ENCODE data around the gene NLN. TPM values are rescaled to one million over a fixed set of nuclear protein-coding genes. Genes with fewer than 3 reads are reported as not detected.
"Not testable (repeated sequence)": the region's sequence is repeated elsewhere in the genome, so short reads cannot be mapped to it uniquely, and the experiment has no call there.

Gene NLN
- total and polyA plus RNA-seq, 3 experiments from 2014 or later: 2.7 to 30.4 (median 27.9) TPM

DNA sequence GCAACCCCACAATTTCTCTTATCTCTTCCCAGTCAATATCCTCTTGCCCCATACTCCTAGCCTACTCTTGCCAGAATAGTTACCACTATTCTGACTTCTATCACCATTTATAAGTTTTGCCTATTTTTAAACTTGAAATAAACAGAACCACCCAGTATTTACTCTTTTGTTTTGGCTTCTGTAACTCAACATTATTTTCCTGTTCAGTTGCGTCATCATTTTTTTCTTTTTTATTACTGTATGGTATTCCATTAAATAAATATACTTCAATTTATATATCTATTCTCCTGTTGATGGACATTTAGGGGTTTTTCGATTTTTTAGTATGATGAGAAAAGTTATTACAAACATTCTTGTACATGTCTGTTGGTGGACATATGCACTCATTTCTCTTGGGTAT is 141.7 kb downstream of the NLN start:
- H3K36me3 Mint-ChIP-seq: peaks cover 0 to 13% (median 0%) of the 10 kb centered on the region in 3 donors
- no peaks in the 10 kb centered on the region for H3K9me3 Mint-ChIP-seq
- Histone ChIP-seq H3K9me3 (ENCODE audit: low read length) (no peaks in the 10 kb centered on the region), H3K36me3 (ENCODE audit: insufficient read depth, low read length) (no peaks in the 10 kb centered on the region), H3K27me3 (ENCODE audit: insufficient read depth, low read length, poor library complexity, severe bottlenecking) (no peaks in the 10 kb centered on the region), H3K4me3 (ENCODE audit: low read length) (no peak overlapping the region), H3K27ac (ENCODE audit: low read depth, low read length) (no peak overlapping the region), H3K4me1 (ENCODE audit: insufficient read depth, low read length) (peaks cover 22% of the 10 kb centered on the region)
- no peak overlapping the region for H3K4me3 Mint-ChIP-seq
- no peak overlapping the region for H3K27ac Mint-ChIP-seq
- no peak for DNase-seq
- CTCF ChIA-PET: no interaction called here
- peaks cover 22 to 29% (median 28%) of the 10 kb centered on the region in 3 donors for H3K4me1 Mint-ChIP-seq
- POLR2A ChIA-PET: no interaction called here
- peaks cover 0 to 2% of the 10 kb centered on the region in 2 donors for H3K27me3 Mint-ChIP-seq

DNA sequence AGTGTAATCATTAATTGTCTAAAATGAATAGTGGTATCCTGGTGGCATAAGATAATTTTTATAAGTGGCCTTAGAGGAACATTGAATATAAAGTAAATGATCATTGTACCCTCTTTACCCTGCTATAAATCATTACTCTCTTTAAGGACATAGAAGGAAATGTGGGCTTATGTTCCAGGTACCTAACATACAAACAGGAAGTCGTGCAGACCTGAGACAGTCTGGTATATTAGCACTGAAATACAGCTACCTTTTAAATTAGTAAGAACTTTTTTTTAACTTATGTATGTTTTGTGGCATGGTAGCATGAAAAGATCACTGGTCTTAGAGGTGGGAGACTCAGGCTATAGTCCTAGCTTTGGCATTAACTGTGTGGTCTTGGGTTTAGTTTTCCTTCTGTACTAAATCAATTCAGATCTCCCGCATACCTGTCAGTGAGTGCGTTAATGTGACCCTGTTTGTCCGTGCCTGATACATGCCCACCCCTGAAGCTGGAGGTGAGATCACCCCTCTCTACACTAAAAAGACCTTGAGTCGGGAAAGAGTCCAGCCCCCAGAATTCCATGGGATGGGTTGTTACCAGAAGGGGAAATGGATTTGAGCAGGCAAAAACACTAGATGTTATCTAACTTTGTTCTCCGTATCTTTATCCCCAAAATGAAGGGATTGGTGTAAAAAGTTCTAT is 145.0 kb downstream of the NLN start:
- Mint-ChIP-seq H3K36me3 (peaks cover 0 to 3% (median 0%) of the 10 kb centered on the region in 3 donors), H3K4me1 (peaks cover 22 to 29% (median 28%) of the 10 kb centered on the region in 3 donors), H3K27ac (peak overlapping the region in 7 of 8 donors; percentile 4 to 84 (median 36)), H3K27me3 (no peaks in the 10 kb centered on the region), H3K9me3 (peaks cover 0 to 2% (median 0%) of the 10 kb centered on the region in 5 donors), H3K4me3 (peak overlapping the region in 5 of 7 donors; percentile 26 to 62 (median 46))
- no peaks in the 10 kb centered on the region for H3K9me3 ChIP-seq (ENCODE audit: low read length)
- no peaks in the 10 kb centered on the region for H3K36me3 ChIP-seq (ENCODE audit: insufficient read depth, low read length)
- H3K27me3 ChIP-seq (ENCODE audit: insufficient read depth, low read length, poor library complexity, severe bottlenecking): no peaks in the 10 kb centered on the region
- H3K4me3 ChIP-seq (ENCODE audit: low read length): peak overlapping the region; percentile 39
- H3K4me1 ChIP-seq (ENCODE audit: insufficient read depth, low read length): peaks cover 22% of the 10 kb centered on the region
- peak in 2 of 5 donors; percentile 6 to 26 for DNase-seq
- ChIA-PET CTCF (no interaction called here), POLR2A (interaction anchor here (0.6 to 1.0 kb wide), 2 partner anchors 61 to 360 kb away, joined by 3 to 4 read pairs; no protein-coding TSS in a partner anchor)
- H3K27ac ChIP-seq (ENCODE audit: low read depth, low read length): no peak overlapping the region

DNA sequence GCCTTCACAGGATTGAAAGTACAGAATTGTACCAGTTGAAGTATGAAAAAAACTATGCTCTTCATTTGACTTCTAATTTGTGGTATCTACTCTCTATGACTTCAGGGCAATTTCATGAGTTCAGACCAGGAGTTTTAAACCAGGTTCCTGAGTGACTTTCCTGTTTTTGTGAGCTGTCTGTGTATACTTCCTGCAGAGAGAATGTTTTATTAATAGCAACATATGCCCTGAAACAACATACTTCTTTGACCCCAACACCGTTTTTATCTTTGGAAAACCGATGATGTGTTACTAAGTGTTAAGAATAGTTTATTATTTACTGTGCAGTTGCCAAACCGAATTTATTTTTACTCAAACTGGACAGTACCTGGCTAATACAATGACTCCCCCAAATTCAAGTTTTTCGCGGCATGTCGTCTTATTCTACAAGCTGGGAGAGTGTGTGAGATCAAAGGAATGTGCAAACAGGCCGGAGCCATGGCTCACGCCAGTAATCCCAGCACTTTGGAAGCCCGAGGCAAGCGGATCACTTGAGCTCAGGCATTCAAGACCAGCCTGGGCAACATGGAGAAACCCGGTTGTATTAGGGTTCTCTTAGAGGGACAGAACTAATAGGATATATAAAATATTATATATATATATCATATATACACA is 145.7 kb downstream of the NLN start:
- peak overlapping the region; percentile 15 for H3K4me3 ChIP-seq (ENCODE audit: low read length)
- no peaks in the 10 kb centered on the region for H3K9me3 ChIP-seq (ENCODE audit: low read length)
- Mint-ChIP-seq H3K9me3 (peaks cover 0 to 2% (median 0%) of the 10 kb centered on the region in 5 donors), H3K36me3 (peaks cover 0 to 3% (median 0%) of the 10 kb centered on the region in 3 donors), H3K27me3 (no peaks in the 10 kb centered on the region), H3K4me1 (peaks cover 19 to 26% (median 25%) of the 10 kb centered on the region in 3 donors), H3K27ac (peak overlapping the region in 5 of 8 donors; percentile 4 to 84 (median 24)), H3K4me3 (peak overlapping the region in 5 of 7 donors; percentile 26 to 62 (median 46))
- no peaks in the 10 kb centered on the region for H3K27me3 ChIP-seq (ENCODE audit: insufficient read depth, low read length, poor library complexity, severe bottlenecking)
- H3K36me3 ChIP-seq (ENCODE audit: insufficient read depth, low read length): no peaks in the 10 kb centered on the region
- H3K27ac ChIP-seq (ENCODE audit: low read depth, low read length): no peak overlapping the region
- peak in 1 of 5 donors; percentile 2 for DNase-seq
- H3K4me1 ChIP-seq (ENCODE audit: insufficient read depth, low read length): peaks cover 22% of the 10 kb centered on the region
- POLR2A ChIA-PET: interaction anchor here (1.0 kb wide), 1 partner anchor 60 kb away, joined by 3 read pairs; no protein-coding TSS in a partner anchor
- CTCF ChIA-PET: no interaction called here

DNA sequence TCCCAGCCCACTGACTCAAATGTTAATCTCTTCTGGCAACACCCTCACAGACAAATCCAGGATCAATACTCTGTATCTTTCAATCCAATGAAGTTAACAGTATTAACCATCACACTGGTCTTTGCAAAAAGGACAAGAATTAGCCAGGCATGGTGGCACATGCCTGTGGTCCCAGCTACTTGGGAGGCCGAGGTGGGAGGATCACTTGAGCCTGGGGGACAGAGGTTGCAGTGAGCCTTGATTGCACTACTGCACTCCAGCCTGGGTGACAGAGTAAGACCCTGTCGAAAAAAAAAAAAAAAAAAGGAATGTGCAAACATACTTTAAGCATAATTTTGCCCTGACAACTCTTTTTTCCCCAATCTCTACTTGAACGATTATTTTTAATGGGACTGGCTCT is 146.5 kb downstream of the NLN start:
- DNase-seq: no peak
- Mint-ChIP-seq H3K36me3 (peaks cover 0 to 3% (median 0%) of the 10 kb centered on the region in 3 donors), H3K9me3 (peaks cover 0 to 2% (median 0%) of the 10 kb centered on the region in 5 donors), H3K4me3 (no peak overlapping the region), H3K4me1 (peaks cover 19 to 24% (median 23%) of the 10 kb centered on the region in 3 donors), H3K27me3 (no peaks in the 10 kb centered on the region), H3K27ac (no peak overlapping the region)
- Histone ChIP-seq H3K4me1 (ENCODE audit: insufficient read depth, low read length) (peaks cover 22% of the 10 kb centered on the region), H3K27ac (ENCODE audit: low read depth, low read length) (no peak overlapping the region), H3K4me3 (ENCODE audit: low read length) (no peak overlapping the region), H3K36me3 (ENCODE audit: insufficient read depth, low read length) (no peaks in the 10 kb centered on the region), H3K9me3 (ENCODE audit: low read length) (no peaks in the 10 kb centered on the region), H3K27me3 (ENCODE audit: insufficient read depth, low read length, poor library complexity, severe bottlenecking) (no peaks in the 10 kb centered on the region)
- POLR2A ChIA-PET: no interaction called here
- CTCF ChIA-PET: no interaction called here

DNA sequence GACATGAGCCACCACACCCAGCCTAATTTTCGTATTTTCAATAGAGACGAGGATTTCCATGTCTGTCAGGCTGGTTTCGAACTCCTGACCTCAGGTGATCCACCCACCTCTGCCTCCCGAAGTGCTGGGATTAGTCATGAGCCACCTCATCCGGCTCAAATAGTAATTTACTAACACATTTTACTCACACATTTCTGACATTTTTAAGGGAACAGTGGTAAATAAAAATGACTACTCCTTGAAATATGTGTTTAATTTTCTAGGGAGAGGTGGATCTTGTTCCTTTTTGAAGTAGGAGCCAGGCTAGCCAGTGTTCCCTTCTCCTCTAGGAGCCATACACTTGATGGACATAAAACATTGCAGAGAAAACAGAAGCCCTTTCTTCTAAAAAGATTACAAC is 149.2 kb downstream of the NLN start:
- no peaks in the 10 kb centered on the region for H3K27me3 Mint-ChIP-seq
- Histone ChIP-seq H3K4me3 (ENCODE audit: low read length) (no peak overlapping the region), H3K9me3 (ENCODE audit: low read length) (no peaks in the 10 kb centered on the region), H3K4me1 (ENCODE audit: insufficient read depth, low read length) (peaks cover 11% of the 10 kb centered on the region), H3K27me3 (ENCODE audit: insufficient read depth, low read length, poor library complexity, severe bottlenecking) (no peaks in the 10 kb centered on the region), H3K27ac (ENCODE audit: low read depth, low read length) (no peak overlapping the region), H3K36me3 (ENCODE audit: insufficient read depth, low read length) (no peaks in the 10 kb centered on the region)
- no peak overlapping the region for H3K27ac Mint-ChIP-seq
- no peaks in the 10 kb centered on the region for H3K36me3 Mint-ChIP-seq
- ChIA-PET POLR2A (no interaction called here), CTCF (no interaction called here)
- peaks cover 0 to 2% (median 0%) of the 10 kb centered on the region in 5 donors for H3K9me3 Mint-ChIP-seq
- H3K4me1 Mint-ChIP-seq: peaks cover 14 to 18% (median 18%) of the 10 kb centered on the region in 3 donors
- DNase-seq: no peak
- no peak overlapping the region for H3K4me3 Mint-ChIP-seq

DNA sequence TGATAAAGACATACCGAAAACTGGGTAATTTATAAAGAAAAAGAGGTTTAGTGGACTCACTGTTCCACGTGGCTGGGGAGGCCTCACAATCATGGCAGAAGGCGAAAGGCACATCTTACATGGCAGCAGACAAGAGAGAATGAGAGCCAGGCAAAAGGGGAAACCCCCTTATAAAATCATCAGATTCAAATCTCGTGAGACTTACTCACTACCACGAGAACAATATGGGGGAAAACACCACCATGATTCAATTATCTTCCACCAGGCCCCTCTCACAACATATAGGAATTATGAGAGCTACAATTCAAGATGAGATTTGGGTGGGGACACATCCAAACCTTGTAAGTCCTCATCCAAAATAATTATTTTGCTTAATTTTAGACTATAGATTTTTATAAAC is 149.8 kb downstream of the NLN start:
- POLR2A ChIA-PET; H3K4me1 ChIP-seq (ENCODE audit: insufficient read depth, low read length); H3K9me3 Mint-ChIP-seq; DNase-seq; H3K27me3 ChIP-seq (ENCODE audit: insufficient read depth, low read length, poor library complexity, severe bottlenecking); H3K36me3 Mint-ChIP-seq; H3K27ac ChIP-seq (ENCODE audit: low read depth, low read length); H3K27me3 Mint-ChIP-seq; H3K36me3 ChIP-seq (ENCODE audit: insufficient read depth, low read length); H3K9me3 ChIP-seq (ENCODE audit: low read length); H3K4me3 Mint-ChIP-seq; H3K4me3 ChIP-seq (ENCODE audit: low read length); CTCF ChIA-PET: not testable (repeated sequence)
- Mint-ChIP-seq H3K27ac (peak overlapping the region in 1 of 8 donors; percentile 57), H3K4me1 (peaks cover 12% of the 10 kb centered on the region in 3 donors)

DNA sequence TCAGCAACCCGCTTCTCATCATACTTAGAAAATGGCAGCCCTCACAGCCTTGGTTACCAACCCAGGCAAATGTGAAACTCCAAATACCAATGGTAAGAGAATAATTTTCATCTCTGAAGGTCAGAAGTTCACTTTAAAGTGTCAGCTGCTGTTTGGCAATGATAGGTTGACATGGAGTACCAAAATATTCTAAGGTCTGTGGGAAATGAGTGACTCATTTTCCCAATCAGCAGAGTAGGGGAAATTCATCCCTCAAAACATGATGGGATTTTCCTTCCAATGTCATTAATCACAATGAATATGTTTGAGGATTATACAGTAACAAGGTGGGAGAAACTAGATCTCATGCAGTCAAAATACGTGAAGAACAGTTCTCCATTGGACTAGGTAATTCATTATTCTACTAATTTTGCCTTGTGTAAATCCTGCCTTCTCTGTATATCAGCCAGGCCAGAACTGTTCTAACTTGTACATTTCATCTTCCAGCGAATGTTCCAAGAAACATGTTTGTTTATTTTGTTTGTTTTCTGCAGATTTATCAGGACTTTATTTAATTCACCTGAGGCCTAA is 151.3 kb downstream of the NLN start:
- H3K27me3 Mint-ChIP-seq: peaks cover 0 to 3% of the 10 kb centered on the region in 2 donors
- ChIA-PET CTCF (no interaction called here), POLR2A (no interaction called here)
- no peak overlapping the region for H3K4me3 ChIP-seq (ENCODE audit: low read length)
- no peaks in the 10 kb centered on the region for H3K9me3 ChIP-seq (ENCODE audit: low read length)
- no peak overlapping the region for H3K27ac ChIP-seq (ENCODE audit: low read depth, low read length)
- H3K36me3 Mint-ChIP-seq: peaks cover 0 to 5% (median 2%) of the 10 kb centered on the region in 3 donors
- no peaks in the 10 kb centered on the region for H3K36me3 ChIP-seq (ENCODE audit: insufficient read depth, low read length)
- no peaks in the 10 kb centered on the region for H3K27me3 ChIP-seq (ENCODE audit: insufficient read depth, low read length, poor library complexity, severe bottlenecking)
- H3K4me3 Mint-ChIP-seq: no peak overlapping the region
- no peaks in the 10 kb centered on the region for H3K4me1 ChIP-seq (ENCODE audit: insufficient read depth, low read length)
- no peak for DNase-seq
- no peak overlapping the region for H3K27ac Mint-ChIP-seq
- H3K4me1 Mint-ChIP-seq: no peaks in the 10 kb centered on the region
- peaks cover 0 to 2% (median 1%) of the 10 kb centered on the region in 5 donors for H3K9me3 Mint-ChIP-seq

DNA sequence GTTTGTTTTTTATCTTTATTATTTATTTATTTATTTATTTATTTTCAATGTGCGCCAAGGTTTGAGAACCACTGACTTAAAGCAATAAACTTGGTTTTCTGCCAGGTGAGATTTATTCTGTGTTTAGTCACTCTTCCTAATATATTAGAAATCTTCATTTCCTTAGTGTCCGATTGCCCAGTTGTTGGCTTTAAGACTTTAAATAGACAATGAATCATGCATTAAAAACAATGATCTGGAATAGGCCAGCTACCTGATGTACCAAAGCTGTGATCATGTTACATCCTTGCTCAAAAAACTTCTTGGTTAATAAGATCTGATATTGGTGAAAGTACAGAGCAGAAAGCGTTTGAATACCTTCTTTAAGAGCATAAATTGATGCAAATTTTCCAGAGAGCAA is 152.2 kb downstream of the NLN start:
- Histone ChIP-seq H3K9me3 (ENCODE audit: low read length) (no peaks in the 10 kb centered on the region), H3K4me3 (ENCODE audit: low read length) (no peak overlapping the region), H3K36me3 (ENCODE audit: insufficient read depth, low read length) (no peaks in the 10 kb centered on the region), H3K27me3 (ENCODE audit: insufficient read depth, low read length, poor library complexity, severe bottlenecking) (no peaks in the 10 kb centered on the region), H3K27ac (ENCODE audit: low read depth, low read length) (no peak overlapping the region), H3K4me1 (ENCODE audit: insufficient read depth, low read length) (no peaks in the 10 kb centered on the region)
- no peak for DNase-seq
- Mint-ChIP-seq H3K4me1 (no peaks in the 10 kb centered on the region), H3K36me3 (peaks cover 0 to 9% (median 2%) of the 10 kb centered on the region in 3 donors), H3K4me3 (no peak overlapping the region), H3K27me3 (peaks cover 0 to 3% of the 10 kb centered on the region in 2 donors), H3K27ac (no peak overlapping the region), H3K9me3 (peaks cover 0 to 5% (median 1%) of the 10 kb centered on the region in 5 donors)
- POLR2A ChIA-PET: no interaction called here
- CTCF ChIA-PET: no interaction called here

Measured in CD8-positive, alpha-beta memory T cell (primary cell).